SK-N-SH treated with all-trans-retinoic acid at 6 μM for 48 hours (cell line): ENCODE measurements around the gene MYOM3.

Experiments
- ARNTL ChIP-seq: fragments of 450-650 bp; formaldehyde crosslinking; IDR thresholded peaks from 2 replicates; pipeline ENCODE4 v1.5.0; 2020; ENCODE audit warnings: low read depth, mild to moderate bottlenecking, moderate library complexity, borderline replicate concordance
- CREB5 ChIP-seq: fragments of 250-450 bp; sonication (Bioruptor Pico); IDR thresholded peaks from 2 replicates; pipeline ENCODE4 v1.5.1; 2020; ENCODE audit warnings: low read depth, mild to moderate bottlenecking, moderate library complexity
- CSRNP3 ChIP-seq: fragments of 250-450 bp; sonication (Bioruptor Pico); IDR thresholded peaks from 2 replicates; pipeline ENCODE4 v1.5.1; 2021; ENCODE audit warnings: mild to moderate bottlenecking, moderate library complexity
- PATZ1 ChIP-seq: fragments of 250-450 bp; sonication (Bioruptor Pico); IDR thresholded peaks from 2 replicates; pipeline ENCODE4 v1.8.0; 2020; ENCODE audit warnings: mild to moderate bottlenecking, moderate library complexity, borderline replicate concordance
- PPARA ChIP-seq: fragments of 250-450 bp; sonication (Bioruptor Pico); IDR thresholded peaks from 2 replicates; pipeline ENCODE4 v1.5.0; 2020; ENCODE audit warnings: mild to moderate bottlenecking, borderline replicate concordance
- SNAI2 ChIP-seq: fragments of 250-450 bp; sonication (Bioruptor Pico); IDR thresholded peaks from 2 replicates; pipeline ENCODE4 v1.5.0; 2020; ENCODE audit warnings: mild to moderate bottlenecking, moderate library complexity
- TCF4 ChIP-seq: fragments of 250-450 bp; sonication (Bioruptor Pico); IDR thresholded peaks from 2 replicates; pipeline ENCODE4 v1.8.0; 2021; ENCODE audit warnings: mild to moderate bottlenecking, moderate library complexity, borderline replicate concordance
- ZFP30 ChIP-seq: fragments of 450-650 bp; formaldehyde crosslinking; IDR thresholded peaks from 2 replicates; pipeline ENCODE4 v1.5.0; 2022; ENCODE audit warnings: mild to moderate bottlenecking, moderate library complexity
- ZNF565 ChIP-seq: fragments of 450-650 bp; formaldehyde crosslinking; conservative IDR thresholded peaks from 2 replicates; pipeline ENCODE4 v1.5.0; 2020; ENCODE audit warnings: low read depth, mild to moderate bottlenecking, moderate library complexity

- TF ChIP-seq PPARA (CRISPR knock-in tag) (no peak), ZNF565 (CRISPR knock-in tag) (no peak), CREB5 (no peak), SNAI2 (CRISPR knock-in tag) (no peak), ARNTL (CRISPR knock-in tag) (no peak), PATZ1 (CRISPR knock-in tag) (no peak), TCF4 (CRISPR knock-in tag) (no peak), CSRNP3 (CRISPR knock-in tag) (no peak), ZFP30 (no peak)
These were observed 3.4 kb downstream of the MYOM3 start for GRCh38 chr1:24108334-24109165.
